Osteocyte (in vitro differentiated cells): ENCODE measurements around the gene NECTIN1. TPM values are rescaled to one million over a fixed set of nuclear protein-coding genes. Genes with fewer than 3 reads are reported as not detected.

Source experiments
- DNase-seq: peaks from one replicate; pipeline ENCODE4 v3.0.0; 2021; ENCODE audit warnings: mixed read lengths; ENCODE audit not compliant: unreplicated experiment; ENCODE audit errors: extremely low spot score
- H3K27ac Mint-ChIP-seq: one replicate; pipeline ENCODE4 v1.8.0; 2021; ENCODE audit warnings: mild to moderate bottlenecking, mixed read lengths; ENCODE audit not compliant: unreplicated experiment
- H3K27me3 Mint-ChIP-seq: one replicate; pipeline ENCODE4 v1.8.0; 2021; ENCODE audit warnings: mixed read lengths; ENCODE audit not compliant: unreplicated experiment
- H3K36me3 Mint-ChIP-seq: one replicate; pipeline ENCODE4 v1.8.0; 2021; ENCODE audit warnings: mixed read lengths; ENCODE audit not compliant: unreplicated experiment
- H3K4me1 Mint-ChIP-seq: one replicate; pipeline ENCODE4 v1.8.0; 2021; ENCODE audit warnings: mixed read lengths; ENCODE audit not compliant: unreplicated experiment
- H3K4me3 Mint-ChIP-seq: one replicate; pipeline ENCODE4 v1.8.0; 2021; ENCODE audit warnings: mild to moderate bottlenecking, moderate library complexity, mixed read lengths; ENCODE audit not compliant: unreplicated experiment
- H3K9me3 Mint-ChIP-seq: one replicate; pipeline ENCODE4 v1.8.0; 2021; ENCODE audit warnings: mixed read lengths; ENCODE audit not compliant: unreplicated experiment
- total RNA-seq: library from RNA; stranded (reverse); gene quantifications from 2 replicates; pipeline ENCODE4 v1.2.1, GENCODE V29; 2021
- TF ChIP-seq, protein P1 (sequence below): fragments of 200-600 bp; sonication (generic); IDR thresholded peaks from 2 replicates; pipeline ENCODE4 v1.5.0; 2021; ENCODE audit warnings: antibody characterized with exemption, mild to moderate bottlenecking, moderate library complexity

The NECTIN1 gene
- total RNA-seq, 1 donor from 2014 or later, result 7.2 TPM

DNA sequence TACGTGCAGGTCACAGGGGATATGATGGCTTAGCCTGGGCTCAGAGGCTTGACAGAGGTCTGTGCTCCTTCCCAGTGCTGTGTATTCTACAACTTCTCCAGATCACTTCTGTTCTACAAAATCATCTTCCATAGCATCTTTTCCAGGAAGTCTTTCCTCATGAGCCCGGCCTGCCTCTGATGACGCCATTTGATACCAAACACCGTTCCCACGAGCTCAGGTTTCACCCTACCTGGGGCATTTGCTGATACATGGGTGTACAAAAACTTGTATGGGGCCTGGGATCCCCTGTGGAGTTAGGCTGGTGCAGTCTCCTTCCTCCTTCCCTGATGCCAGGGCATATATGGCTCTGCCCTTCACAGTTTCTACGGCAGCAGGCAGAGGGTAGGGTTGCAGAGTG lies 78.7 kb downstream of the NECTIN1 start:
- H3K27me3 Mint-ChIP-seq, result peaks cover 14% of the 10 kb centered on the region
- H3K9me3 Mint-ChIP-seq, result no peaks in the 10 kb centered on the region
- no peak overlapping the region for H3K27ac Mint-ChIP-seq
- no peak overlapping the region for H3K4me3 Mint-ChIP-seq
- no peaks in the 10 kb centered on the region for H3K36me3 Mint-ChIP-seq
- H3K4me1 Mint-ChIP-seq, result no peaks in the 10 kb centered on the region
- TF ChIP-seq, protein P1, sequence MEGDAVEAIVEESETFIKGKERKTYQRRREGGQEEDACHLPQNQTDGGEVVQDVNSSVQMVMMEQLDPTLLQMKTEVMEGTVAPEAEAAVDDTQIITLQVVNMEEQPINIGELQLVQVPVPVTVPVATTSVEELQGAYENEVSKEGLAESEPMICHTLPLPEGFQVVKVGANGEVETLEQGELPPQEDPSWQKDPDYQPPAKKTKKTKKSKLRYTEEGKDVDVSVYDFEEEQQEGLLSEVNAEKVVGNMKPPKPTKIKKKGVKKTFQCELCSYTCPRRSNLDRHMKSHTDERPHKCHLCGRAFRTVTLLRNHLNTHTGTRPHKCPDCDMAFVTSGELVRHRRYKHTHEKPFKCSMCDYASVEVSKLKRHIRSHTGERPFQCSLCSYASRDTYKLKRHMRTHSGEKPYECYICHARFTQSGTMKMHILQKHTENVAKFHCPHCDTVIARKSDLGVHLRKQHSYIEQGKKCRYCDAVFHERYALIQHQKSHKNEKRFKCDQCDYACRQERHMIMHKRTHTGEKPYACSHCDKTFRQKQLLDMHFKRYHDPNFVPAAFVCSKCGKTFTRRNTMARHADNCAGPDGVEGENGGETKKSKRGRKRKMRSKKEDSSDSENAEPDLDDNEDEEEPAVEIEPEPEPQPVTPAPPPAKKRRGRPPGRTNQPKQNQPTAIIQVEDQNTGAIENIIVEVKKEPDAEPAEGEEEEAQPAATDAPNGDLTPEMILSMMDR, result no peak
- no peak for DNase-seq

DNA sequence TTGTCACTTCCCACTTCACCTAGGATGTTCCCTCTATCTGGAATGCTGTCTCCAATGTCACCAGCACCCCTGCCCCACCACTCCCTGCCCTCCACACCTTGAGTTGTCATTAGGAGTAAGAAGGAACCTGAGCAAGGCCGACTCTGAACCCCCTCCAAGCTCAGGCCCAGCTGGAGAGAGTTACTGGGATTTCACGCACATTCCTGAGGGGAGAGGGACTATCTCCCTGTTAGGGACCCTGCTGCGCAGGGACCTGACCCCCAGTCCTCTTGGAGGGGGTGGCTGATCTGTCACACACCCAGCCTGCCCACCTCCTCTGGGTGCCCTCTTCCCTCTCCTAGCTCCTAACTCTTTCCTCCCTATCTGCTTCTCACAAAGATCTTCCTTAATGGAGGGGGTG lies 81.7 kb downstream of the NECTIN1 start:
- Mint-ChIP-seq H3K4me1 (no peaks in the 10 kb centered on the region), H3K4me3 (no peak overlapping the region), H3K36me3 (no peaks in the 10 kb centered on the region), H3K27ac (no peak overlapping the region), H3K27me3 (peaks cover 14% of the 10 kb centered on the region), H3K9me3 (no peaks in the 10 kb centered on the region)
- TF ChIP-seq, protein P1, result no peak
- no peak for DNase-seq

DNA sequence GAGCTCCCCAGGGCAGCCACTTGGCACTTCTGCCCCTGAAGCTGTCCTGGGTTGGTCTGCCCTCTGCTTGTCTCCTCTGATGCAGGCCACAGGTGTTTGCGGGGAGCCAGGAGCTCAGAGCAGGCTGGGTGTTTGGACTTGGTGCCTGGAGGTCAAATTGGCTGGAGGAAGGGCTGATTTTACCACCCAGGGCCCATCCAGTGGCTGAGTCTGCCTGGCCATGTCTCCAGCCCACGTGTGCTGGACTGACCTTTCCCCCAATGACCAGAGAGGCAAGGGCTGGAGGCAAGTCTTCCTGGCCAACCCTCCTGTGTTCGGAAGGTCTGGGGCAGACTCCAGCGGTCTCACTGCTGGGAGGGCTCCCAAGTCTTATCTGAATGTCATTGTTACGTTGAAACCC lies 84.0 kb downstream of the NECTIN1 start:
- no peak for DNase-seq
- Mint-ChIP-seq H3K4me1 (no peaks in the 10 kb centered on the region), H3K4me3 (no peak overlapping the region), H3K9me3 (no peaks in the 10 kb centered on the region), H3K27ac (no peak overlapping the region), H3K27me3 (peaks cover 14% of the 10 kb centered on the region), H3K36me3 (no peaks in the 10 kb centered on the region)
- TF ChIP-seq, protein P1, result no peak

DNA sequence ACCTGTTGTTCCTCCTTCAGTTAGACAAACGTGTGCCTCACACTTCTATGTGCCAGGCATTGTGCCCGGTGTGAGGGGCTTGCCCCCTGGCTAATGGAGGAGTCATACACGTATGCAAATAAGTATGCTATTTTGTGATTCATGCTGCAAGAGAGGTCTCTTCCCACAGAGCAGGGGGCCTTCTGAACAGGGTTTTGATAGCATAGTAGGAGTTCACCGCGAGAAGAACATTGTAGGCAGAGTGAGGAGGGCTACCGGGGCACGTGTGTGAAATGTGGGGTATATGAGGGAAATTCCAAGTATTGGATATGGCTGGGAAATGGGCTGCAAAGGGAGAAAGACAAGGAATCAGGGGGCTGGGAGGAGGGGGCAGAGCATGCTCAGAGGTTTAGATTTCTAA lies 84.5 kb downstream of the NECTIN1 start:
- no peak overlapping the region for H3K27ac Mint-ChIP-seq
- TF ChIP-seq, protein P1, result no peak
- peaks cover 12% of the 10 kb centered on the region for H3K27me3 Mint-ChIP-seq
- no peaks in the 10 kb centered on the region for H3K9me3 Mint-ChIP-seq
- DNase-seq, result no peak
- H3K4me3 Mint-ChIP-seq, result no peak overlapping the region
- H3K4me1 Mint-ChIP-seq, result no peaks in the 10 kb centered on the region
- H3K36me3 Mint-ChIP-seq, result no peaks in the 10 kb centered on the region

DNA sequence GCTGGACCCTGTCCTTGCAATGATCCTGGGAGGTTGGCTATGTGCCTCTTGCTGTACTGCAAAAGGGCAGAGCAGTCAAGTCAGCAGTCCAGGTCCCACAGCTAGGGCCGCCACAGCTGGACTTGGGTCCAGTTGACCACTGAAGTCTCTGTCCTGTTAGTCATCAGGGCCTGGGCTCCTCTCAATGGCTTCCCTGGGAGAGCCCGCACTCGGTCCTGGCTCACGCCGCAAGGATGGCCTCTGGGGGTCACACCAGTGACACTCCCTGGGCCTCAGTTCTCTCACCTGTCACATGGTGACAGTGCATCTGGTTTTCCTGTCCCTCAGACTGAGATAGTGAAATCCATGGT lies 85.1 kb downstream of the NECTIN1 start:
- no peak overlapping the region for H3K27ac Mint-ChIP-seq
- H3K27me3 Mint-ChIP-seq, result peaks cover 11% of the 10 kb centered on the region
- TF ChIP-seq, protein P1, result no peak
- no peaks in the 10 kb centered on the region for H3K9me3 Mint-ChIP-seq
- H3K4me3 Mint-ChIP-seq, result no peak overlapping the region
- DNase-seq, result no peak
- no peaks in the 10 kb centered on the region for H3K4me1 Mint-ChIP-seq
- no peaks in the 10 kb centered on the region for H3K36me3 Mint-ChIP-seq
